Thoracic aorta (tissue), 2 donors: ENCODE data around the gene PRKCD. TPM values are rescaled to one million over a fixed set of nuclear protein-coding genes. Genes with fewer than 3 reads are reported as not detected.

Experiments used
- ATAC-seq: fragments of 150-250 bp; one replicate; pipeline ENCODE4 v1.8.0; 2017; ENCODE audit warnings: low read depth; ENCODE audit not compliant: insufficient number of reproducible peaks, low FRiP score
- DNase-seq: peaks from one replicate; pipeline ENCODE4 v3.0.0-alpha.2; 2020; ENCODE audit warnings: low spot score
- H3K27ac ChIP-seq, 2 donors: fragments of 200-600 bp; sonication (generic); 1 replicate in 1 of 2; 2 replicates in 1 of 2; pipeline ENCODE4 v1.5.1; 2016; ENCODE audit warnings: mild to moderate bottlenecking in 2 of 2, moderate library complexity in 2 of 2
- H3K27me3 ChIP-seq: fragments of 200-600 bp; sonication (generic); replicated peaks from 2 replicates; pipeline ENCODE4 v1.6.0; 2016; ENCODE audit warnings: mild to moderate bottlenecking; ENCODE audit not compliant: insufficient read depth
- H3K36me3 ChIP-seq: fragments of 200-600 bp; sonication (generic); one replicate; pipeline ENCODE4 v1.5.1; 2016
- H3K4me1 ChIP-seq, 2 donors: fragments of 200-600 bp; sonication (generic); 1 replicate in 1 of 2; 2 replicates in 1 of 2; pipeline versions ENCODE4 v1.5.1 to v1.6.0; 2016; ENCODE audit warnings: low read depth in 2 of 2, mild to moderate bottlenecking in 1 of 2; ENCODE audit not compliant: control insufficient read depth in 1 of 2
- H3K4me3 ChIP-seq: fragments of 200-600 bp; sonication (generic); 2 replicates; pipeline ENCODE4 v1.5.1; 2016; ENCODE audit warnings: mild to moderate bottlenecking
- H3K9me3 ChIP-seq: fragments of 200-600 bp; sonication (generic); 2 replicates; pipeline ENCODE4 v1.5.1; 2016
- CTCF ChIP-seq: fragments of 200-600 bp; sonication (generic); IDR thresholded peaks from one replicate; pipeline ENCODE4 v1.5.1; 2019; ENCODE audit warnings: antibody characterized with exemption
- total RNA-seq, 2 donors: library from RNA; depleted of rRNA; stranded (reverse); fragments of >200 nt; gene quantifications; one replicate each; pipeline versions ENCODE4 v1.1.0 to v1.2.3, GENCODE V29; 2016

PRKCD gene
- total RNA-seq, 2 donors from 2014 or later = 17.5 to 20.2 TPM

GRCh38 chr3:53221345-53221744 is 60.3 kb downstream of the PRKCD start:
- no peaks in the 10 kb centered on the region for H3K4me1 ChIP-seq
- peaks cover 20% of the 10 kb centered on the region for H3K36me3 ChIP-seq
- no peak overlapping the region for H3K4me3 ChIP-seq
- no peak overlapping the region for H3K27ac ChIP-seq
- ATAC-seq = no peak
- TF ChIP-seq CTCF = no peak
- no peak for DNase-seq
- no peaks in the 10 kb centered on the region for H3K9me3 ChIP-seq
- no peaks in the 10 kb centered on the region for H3K27me3 ChIP-seq

GRCh38 chr3:53221827-53222182 is 60.8 kb downstream of the PRKCD start:
- Histone ChIP-seq H3K36me3 (peaks cover 25% of the 10 kb centered on the region), H3K27ac (no peak overlapping the region), H3K9me3 (no peaks in the 10 kb centered on the region), H3K4me1 (no peaks in the 10 kb centered on the region), H3K4me3 (no peak overlapping the region), H3K27me3 (no peaks in the 10 kb centered on the region)
- TF ChIP-seq CTCF = no peak
- DNase-seq (no peak), ATAC-seq (no peak)

- H3K27ac ChIP-seq = no peak overlapping the region
- no peak for DNase-seq
These were observed 61.3 kb downstream of the PRKCD start for GRCh38 chr3:53222183-53222901.

GRCh38 chr3:53223025-53223424 is 62.0 kb downstream of the PRKCD start:
- Histone ChIP-seq H3K36me3 (peaks cover 37% of the 10 kb centered on the region), H3K27ac (no peak overlapping the region), H3K27me3 (no peaks in the 10 kb centered on the region), H3K9me3 (no peaks in the 10 kb centered on the region), H3K4me3 (no peak overlapping the region), H3K4me1 (no peaks in the 10 kb centered on the region)
- TF ChIP-seq CTCF = no peak
- DNase-seq (no peak), ATAC-seq (no peak)

More at GRCh38 chr3:53222183-53222901, 61.3 kb downstream of the PRKCD start:
- no peaks in the 10 kb centered on the region for H3K9me3 ChIP-seq
- TF ChIP-seq CTCF = no peak
- no peaks in the 10 kb centered on the region for H3K4me1 ChIP-seq
- H3K36me3 ChIP-seq = peaks cover 30% of the 10 kb centered on the region
- no peak for ATAC-seq
- H3K27me3 ChIP-seq = no peaks in the 10 kb centered on the region
- no peak overlapping the region for H3K4me3 ChIP-seq

GRCh38 chr3:53223541-53223966 is 62.5 kb downstream of the PRKCD start:
- DNase-seq (no peak), ATAC-seq (no peak)
- Histone ChIP-seq H3K4me3 (no peak overlapping the region), H3K9me3 (no peaks in the 10 kb centered on the region), H3K4me1 (no peaks in the 10 kb centered on the region), H3K27ac (no peak overlapping the region), H3K36me3 (peaks cover 42% of the 10 kb centered on the region), H3K27me3 (no peaks in the 10 kb centered on the region)
- TF ChIP-seq CTCF = no peak
